Measurements from ENCODE around the gene CTNNA1.

CTNNA1 gene

GRCh38 chr5:138946241-138946623, 193.0 kb downstream of the CTNNA1 start:
- no peak overlapping the region for H3K4me3 ChIP-seq (ENCODE audit: low read depth, low read length)
- no peak for DNase-seq (ENCODE audit: low read depth)
- TF ChIP-seq, protein P1, sequence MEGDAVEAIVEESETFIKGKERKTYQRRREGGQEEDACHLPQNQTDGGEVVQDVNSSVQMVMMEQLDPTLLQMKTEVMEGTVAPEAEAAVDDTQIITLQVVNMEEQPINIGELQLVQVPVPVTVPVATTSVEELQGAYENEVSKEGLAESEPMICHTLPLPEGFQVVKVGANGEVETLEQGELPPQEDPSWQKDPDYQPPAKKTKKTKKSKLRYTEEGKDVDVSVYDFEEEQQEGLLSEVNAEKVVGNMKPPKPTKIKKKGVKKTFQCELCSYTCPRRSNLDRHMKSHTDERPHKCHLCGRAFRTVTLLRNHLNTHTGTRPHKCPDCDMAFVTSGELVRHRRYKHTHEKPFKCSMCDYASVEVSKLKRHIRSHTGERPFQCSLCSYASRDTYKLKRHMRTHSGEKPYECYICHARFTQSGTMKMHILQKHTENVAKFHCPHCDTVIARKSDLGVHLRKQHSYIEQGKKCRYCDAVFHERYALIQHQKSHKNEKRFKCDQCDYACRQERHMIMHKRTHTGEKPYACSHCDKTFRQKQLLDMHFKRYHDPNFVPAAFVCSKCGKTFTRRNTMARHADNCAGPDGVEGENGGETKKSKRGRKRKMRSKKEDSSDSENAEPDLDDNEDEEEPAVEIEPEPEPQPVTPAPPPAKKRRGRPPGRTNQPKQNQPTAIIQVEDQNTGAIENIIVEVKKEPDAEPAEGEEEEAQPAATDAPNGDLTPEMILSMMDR (IDR thresholded peaks at IDR 0.05; ENCODE audit: low read depth, low read length, missing control alignments): no peak

DNA sequence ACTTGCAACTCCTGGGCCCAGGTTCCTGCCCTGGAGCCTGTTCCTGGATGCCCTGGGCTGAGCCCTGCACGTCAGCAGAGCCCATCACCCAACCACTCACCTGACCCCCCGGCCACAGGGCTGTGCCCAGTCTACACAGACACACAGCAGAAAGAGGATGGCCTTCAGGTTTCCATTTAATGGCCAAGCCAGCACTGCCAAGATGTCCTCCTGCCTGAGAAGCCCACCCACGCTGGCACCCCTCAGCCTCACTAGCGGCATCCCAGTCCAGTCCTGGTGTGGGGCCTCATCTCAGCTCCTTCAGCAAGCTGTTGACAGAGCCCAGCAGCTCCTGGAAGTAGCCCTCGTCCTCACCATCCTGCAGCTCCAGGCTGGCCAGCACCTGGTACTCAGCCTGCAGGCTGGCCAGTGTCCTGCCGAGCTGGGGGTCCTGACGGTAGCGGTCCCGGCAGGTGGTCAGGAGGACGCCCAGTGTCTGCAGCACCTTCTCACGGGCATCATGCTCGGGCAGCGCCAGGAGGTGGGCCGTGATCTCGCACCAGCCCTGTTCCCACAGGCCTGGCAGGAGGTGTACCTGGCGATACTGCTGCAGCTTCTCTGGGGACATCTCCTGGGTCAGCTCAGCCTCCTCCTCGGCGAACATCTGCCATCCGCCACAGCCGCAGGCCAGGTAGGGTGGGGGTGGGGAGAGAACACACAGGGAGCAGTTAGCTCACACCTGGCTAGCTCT, 193.8 kb downstream of the CTNNA1 start:
- TF ChIP-seq, protein P1 (IDR thresholded peaks at IDR 0.05; ENCODE audit: low read depth, low read length, missing control alignments): no peak
- no peak for DNase-seq (ENCODE audit: low read depth)
- no peak overlapping the region for H3K4me3 ChIP-seq (ENCODE audit: low read depth, low read length)

GRCh38 chr5:138947780-138948179, 194.6 kb downstream of the CTNNA1 start:
- TF ChIP-seq, protein P1 (IDR thresholded peaks at IDR 0.05; ENCODE audit: low read depth, low read length, missing control alignments): no peak
- no peak for DNase-seq (ENCODE audit: low read depth)
- H3K4me3 ChIP-seq (ENCODE audit: low read depth, low read length): no peak overlapping the region

GRCh38 chr5:138948471-138949222, 195.4 kb downstream of the CTNNA1 start:
- no peak for DNase-seq (ENCODE audit: low read depth)
- H3K4me3 ChIP-seq (ENCODE audit: low read depth, low read length): no peak overlapping the region
- TF ChIP-seq, protein P1 (IDR thresholded peaks at IDR 0.05; ENCODE audit: low read depth, low read length, missing control alignments): no peak

- no peak for DNase-seq (ENCODE audit: low read depth)
- H3K4me3 ChIP-seq (ENCODE audit: low read depth, low read length): no peak overlapping the region
- TF ChIP-seq, protein P1 (IDR thresholded peaks at IDR 0.05; ENCODE audit: low read depth, low read length, missing control alignments): no peak
These were observed 196.0 kb downstream of the CTNNA1 start for GRCh38 chr5:138949223-138949574.

- TF ChIP-seq, protein P1 (IDR thresholded peaks at IDR 0.05; ENCODE audit: low read depth, low read length, missing control alignments): no peak
- H3K4me3 ChIP-seq (ENCODE audit: low read depth, low read length): no peak overlapping the region
- DNase-seq (ENCODE audit: low read depth): no peak
These were observed 196.8 kb downstream of the CTNNA1 start for GRCh38 chr5:138949988-138950387.

Measured in GM12864 (cell line).